HG03175 (cell line): ENCODE measurements around the gene CR2.
"Not testable (repeated sequence)": the region's sequence is repeated elsewhere in the genome, so short reads cannot be mapped to it uniquely, and the experiment has no call there.

ENCODE experiments used
- ATAC-seq: cut with Tn5 transposase; IDR thresholded peaks from one replicate; pipeline ENCODE4 v1.9.1; 2021; ENCODE audit warnings: mild to moderate bottlenecking, moderate library complexity; ENCODE audit not compliant: unreplicated experiment

The CR2 gene

DNA sequence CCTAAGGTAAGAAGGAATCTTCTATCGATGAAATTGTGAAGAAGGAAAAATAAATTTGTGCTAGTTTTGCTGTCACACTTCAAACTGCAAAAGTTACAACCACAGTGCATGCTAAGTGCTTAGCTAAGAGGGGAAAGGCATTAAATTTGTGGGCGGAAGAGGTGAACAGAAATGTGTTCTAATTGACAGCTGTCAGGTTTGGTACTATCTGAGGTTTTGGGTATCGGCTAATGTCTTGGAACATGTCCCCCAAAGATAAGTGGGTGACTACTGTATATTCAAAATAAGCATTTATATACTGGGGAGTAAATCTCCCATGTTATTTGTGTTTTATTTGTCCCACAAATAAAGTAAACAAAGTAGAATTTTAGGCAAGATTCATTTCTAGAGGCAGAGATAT is 49.8 kb downstream of the CR2 start:
- no peak for ATAC-seq

DNA sequence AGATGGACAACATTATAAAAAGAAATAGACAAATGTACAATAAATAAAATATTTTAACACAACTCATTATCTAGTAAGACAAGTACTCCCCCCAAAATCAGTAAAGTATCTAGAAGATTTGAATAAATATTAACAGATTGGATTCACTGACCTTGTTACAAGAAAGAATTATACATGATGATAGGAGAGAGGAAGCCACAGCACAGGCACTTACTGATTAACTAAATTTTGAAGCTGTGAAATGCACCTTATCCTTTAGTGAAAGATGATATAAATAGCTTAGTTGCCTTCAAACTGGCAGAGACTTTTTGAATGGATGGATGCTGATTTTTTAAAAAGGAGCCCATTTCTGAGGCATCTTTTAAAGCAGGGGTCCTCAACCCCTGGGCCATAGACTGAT is 50.3 kb downstream of the CR2 start:
- ATAC-seq = no peak

DNA sequence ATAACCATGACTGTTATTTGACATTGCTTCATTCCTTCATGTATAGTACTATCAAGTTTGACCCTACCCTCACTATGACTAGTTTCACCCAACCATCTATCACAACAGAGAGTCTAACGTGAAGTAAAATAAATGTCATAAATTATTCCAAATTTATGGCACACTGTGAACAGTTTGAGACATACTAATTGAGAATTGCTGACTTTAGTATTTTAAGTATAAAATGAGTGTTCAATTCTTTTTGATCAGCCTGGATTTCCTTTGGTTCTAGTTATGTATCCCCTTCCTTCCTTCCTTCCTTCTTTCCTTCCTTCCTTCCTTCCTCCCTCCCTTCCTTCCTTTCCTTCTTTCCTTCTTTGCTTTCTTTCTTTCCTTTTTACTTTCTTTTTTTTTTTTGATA is 56.3 kb downstream of the CR2 start:
- no peak for ATAC-seq

DNA sequence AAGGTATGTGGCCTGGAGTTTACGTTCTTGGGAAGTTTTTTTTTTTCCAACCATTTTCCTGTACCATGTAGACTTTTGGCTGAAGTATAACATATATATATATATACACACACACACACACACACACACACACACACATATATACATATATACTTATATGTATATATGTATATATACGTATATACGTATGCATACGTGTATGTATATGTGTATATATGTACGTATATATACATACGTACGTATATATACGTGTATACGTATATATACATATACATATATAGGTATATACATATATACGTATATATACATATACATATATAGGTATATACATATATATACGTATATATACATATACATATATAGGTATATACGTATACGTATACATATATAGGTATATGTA is 60.8 kb downstream of the CR2 start:
- no peak for ATAC-seq

DNA sequence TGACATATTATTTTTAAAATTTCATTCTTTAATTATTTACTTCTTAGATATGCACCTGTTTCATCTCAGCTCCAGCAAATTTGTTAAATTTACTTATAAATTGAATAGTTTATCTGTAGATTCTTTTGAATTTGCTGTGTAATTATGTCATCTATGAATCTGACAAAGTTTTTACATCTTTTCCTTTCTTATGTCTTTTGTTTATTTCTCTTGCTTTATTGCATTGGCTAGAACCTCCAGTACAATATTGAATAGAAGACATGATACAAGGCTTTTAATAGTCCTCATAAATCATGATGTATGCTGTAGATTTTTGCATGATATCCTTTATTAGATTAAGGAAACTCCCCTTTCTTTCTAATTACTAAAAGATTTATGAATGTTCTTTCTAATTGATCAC is 62.6 kb downstream of the CR2 start:
- ATAC-seq = no peak

DNA sequence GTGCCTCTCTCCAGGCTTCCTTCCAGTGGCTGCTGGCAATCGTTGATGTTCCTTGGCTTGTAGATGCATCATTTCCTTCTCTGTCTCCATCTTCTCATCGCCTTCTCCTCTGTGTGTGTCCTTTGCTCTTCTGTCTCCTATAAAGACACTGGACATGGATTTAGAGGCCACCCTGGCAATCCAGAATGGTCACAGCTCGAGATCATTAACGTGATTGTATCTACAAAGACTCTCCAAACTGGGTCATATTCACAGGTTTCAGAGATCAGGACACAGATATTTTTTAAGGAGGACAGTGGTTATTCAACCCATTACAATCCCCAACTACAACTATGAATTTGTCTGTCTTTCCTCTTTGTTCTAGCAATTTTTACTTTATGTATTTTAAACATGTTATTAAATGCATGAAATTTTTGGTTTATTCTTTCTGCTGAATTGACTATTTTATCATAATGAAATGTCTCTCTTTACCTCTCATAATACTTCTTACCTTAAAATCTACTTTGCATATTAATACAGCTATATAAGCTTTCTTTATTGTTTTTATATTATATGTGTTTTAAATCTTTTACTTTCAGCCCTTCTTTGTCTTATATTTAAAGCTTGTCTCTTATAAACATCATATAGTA is 64.6 kb downstream of the CR2 start:
- ATAC-seq = no peak

DNA sequence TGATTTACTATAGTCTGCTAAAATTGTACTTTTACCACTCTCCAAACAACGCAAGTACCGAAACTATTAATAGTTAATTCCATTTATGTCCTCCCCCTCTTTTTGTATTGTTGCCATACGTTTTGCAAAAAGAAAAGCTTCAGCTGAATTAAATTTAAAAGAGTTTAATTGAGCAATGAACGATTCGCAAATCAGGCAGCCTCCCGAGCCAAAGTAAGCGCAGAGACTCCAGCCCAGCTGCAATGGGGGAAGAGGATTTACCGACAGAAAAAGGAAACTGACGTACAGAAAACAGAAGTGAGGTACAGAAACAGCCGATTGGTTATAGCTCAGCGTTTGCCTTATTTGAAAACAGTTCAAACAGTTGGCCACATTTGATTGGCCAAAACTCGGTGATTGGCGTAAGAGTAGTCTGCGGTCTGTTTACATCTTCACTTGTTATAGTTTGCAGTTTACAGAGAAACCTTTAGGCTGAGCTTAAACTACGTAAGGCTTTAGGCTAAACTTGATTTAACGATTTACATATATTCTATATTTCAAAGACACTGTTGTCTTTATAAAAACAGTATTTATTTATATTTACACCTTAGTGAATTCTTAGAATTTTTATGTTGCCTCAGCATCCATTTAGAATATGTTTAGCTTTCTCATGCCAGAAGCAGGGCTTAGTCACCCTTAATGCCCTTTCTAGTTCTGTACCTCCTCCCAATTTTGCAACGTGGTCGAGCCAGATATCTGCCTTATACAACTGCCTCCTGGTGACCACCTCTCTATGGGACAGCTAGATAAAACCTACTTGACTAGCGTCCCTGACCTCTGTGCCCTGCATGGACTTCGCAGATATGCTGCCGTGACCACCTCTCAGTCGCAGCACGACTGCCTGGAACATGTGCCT is 65.6 kb downstream of the CR2 start:
- no peak for ATAC-seq

DNA sequence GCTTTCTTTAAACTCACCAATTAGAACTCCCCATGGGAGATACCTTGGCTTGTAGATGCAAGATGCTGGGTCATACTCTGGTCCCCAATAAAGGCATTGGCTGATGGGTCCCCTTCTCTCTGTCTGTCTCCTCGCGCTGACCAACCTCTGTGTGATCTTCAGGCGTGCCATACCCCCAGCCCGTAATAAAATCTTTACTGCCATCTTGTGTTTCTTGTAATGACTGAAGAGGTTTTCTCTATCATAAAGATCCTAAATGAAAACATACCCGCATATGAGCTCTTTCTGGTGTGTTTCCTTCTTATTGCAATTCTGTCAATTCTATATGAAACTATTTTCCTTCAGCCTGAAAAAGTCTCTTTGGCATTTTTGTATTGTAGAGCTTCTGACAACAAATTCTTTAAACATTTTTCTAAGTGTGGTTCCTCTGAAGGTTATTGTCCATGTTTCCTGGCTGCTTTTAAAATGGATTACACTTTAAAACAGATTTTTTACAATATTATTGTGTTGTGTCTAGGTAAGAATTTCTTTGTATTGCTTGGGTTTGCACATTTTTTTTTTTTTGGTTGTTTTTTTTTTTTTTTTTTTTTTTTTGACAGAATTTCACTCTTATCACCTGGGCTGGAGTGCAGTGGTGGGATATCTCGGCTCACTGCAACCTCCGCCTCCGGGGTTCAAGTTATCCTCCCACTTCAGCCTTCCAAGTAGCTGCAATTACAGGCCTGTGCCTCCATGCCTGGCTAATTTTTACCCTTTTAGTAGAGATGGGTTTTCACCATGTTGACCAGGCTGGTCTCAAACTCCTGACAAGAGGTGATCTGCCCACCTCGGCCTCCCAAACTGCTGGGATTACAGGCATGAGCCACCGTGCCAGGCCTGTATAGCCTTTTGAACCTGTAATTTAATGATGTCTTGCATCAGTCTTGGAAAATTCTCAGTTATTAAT is 66.5 kb downstream of the CR2 start:
- not testable (repeated sequence) for ATAC-seq

DNA sequence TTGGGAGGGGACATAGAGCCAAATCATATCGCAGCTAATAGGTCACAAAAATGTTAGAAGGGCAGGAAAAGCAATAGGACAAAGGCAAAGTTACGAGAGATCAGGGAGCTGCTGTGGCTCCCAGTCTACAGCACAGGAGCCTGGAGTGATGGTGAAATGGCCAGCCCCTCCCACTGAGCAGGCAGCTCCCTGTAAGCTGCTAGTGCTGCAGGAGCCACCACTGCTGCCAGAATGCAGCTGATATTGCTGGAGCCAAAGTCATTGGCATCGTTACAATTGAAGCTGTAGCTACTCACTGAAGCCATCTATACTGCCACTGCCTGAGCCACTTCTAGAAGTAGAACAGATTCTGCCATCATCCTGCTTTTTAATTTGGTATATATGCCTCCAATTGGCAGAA is 71.1 kb downstream of the CR2 start:
- not testable (repeated sequence) for ATAC-seq

DNA sequence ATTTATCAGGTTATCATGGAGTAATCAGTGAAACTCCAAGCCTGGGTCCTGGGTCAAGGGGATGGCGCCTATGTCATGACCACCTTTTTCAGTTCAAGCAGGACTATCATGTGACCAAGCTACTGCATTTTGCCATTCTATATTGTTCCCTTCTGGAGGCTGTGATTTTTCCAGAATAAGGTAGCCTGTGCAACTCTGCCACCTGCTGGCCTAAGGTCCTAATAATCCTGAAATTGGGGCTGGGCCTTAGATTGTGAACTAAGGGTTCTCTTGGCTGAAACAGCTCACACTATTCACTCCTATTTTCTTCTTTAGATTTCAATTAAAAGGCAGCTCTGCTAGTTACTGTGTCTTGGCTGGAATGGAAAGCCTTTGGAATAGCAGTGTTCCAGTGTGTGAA is 74.3 kb downstream of the CR2 start:
- ATAC-seq = not testable (repeated sequence)

DNA sequence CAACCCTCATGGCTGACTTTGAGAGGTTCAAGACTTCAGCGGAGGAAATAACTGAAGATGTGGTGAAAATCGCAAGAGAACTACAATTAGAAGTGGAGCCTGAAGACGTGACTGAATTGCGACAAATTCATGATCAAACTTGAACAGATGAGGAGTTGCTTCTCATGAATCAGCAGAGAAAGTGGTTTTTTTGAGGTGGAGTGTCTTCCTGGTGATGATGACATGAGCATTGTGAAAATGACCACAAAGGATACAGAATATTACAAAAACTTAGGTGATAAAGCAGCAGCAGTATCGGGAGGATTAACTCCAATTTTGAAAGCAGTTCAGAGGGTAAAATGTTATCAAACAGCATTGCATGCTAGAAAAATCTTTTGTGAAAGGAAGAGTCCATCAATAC is 82.1 kb downstream of the CR2 start:
- ATAC-seq = not testable (repeated sequence)
